HCT116 (cell line): ENCODE results near the gene HPF1.
"Not testable (repeated sequence)": the region's sequence is repeated elsewhere in the genome, so short reads cannot be mapped to it uniquely, and the experiment has no call there.

Experiments
- ATF3 ChIP-seq: IDR thresholded peaks from 2 replicates; pipeline ENCODE4 v1.6.1; 2012
- CTCF ChIP-seq, 3 experiments: fragments of 200-600 bp in 1 of 3; sonication (generic) in 1 of 3; IDR thresholded peaks in 2 of 3; conservative IDR thresholded peaks in 1 of 3; 2 replicates each; pipeline ENCODE4 v1.5.1; 2012 to 2017; ENCODE audit warnings: low read depth in 2 of 3, low read length in 2 of 3, antibody characterized with exemption in 1 of 3, borderline replicate concordance in 1 of 3, control low read depth in 1 of 3, mild to moderate bottlenecking in 1 of 3, mixed read lengths in 1 of 3, mixed run types in 1 of 3, moderate library complexity in 1 of 3; ENCODE audit not compliant: insufficient read depth in 1 of 3
- EZH2 ChIP-seq: fragments of 200-600 bp; sonication (generic); IDR thresholded peaks from 2 replicates; pipeline ENCODE4 v1.6.1; 2017; ENCODE audit warnings: antibody characterized with exemption, mixed run types
- EZH2phosphoT487 ChIP-seq: fragments of 200-600 bp; IDR thresholded peaks from 2 replicates; pipeline ENCODE4 v1.6.1; 2018; ENCODE audit warnings: antibody characterized with exemption, borderline replicate concordance
- POLR2A ChIP-seq: IDR thresholded peaks from 2 replicates; pipeline ENCODE4 v1.7.0; 2011; ENCODE audit warnings: borderline replicate concordance; ENCODE audit not compliant: insufficient read depth, insufficient read length; ENCODE audit errors: extremely low read depth
- POLR2AphosphoS5 ChIP-seq: IDR thresholded peaks from 2 replicates; pipeline ENCODE4 v1.6.1; 2011; ENCODE audit warnings: mild to moderate bottlenecking, low read depth, low read length, moderate library complexity
- REST ChIP-seq: IDR thresholded peaks from 2 replicates; pipeline ENCODE4 v1.6.1; 2012; ENCODE audit warnings: low read depth
- SP1 ChIP-seq: IDR thresholded peaks from 2 replicates; pipeline ENCODE4 v1.6.1; 2012; ENCODE audit warnings: low read depth
- ZFX ChIP-seq: fragments of 450-650 bp; IDR thresholded peaks from 2 replicates; pipeline ENCODE4 v1.6.1; 2017

GRCh38 chr4:169771556-169772080 is 13.9 kb upstream of the HPF1 start:
- TF ChIP-seq POLR2A; SP1; CTCF (IDR thresholded peaks at IDR 0.05 in 2 of 3, conservative IDR thresholded peaks at IDR 0.05 in 1 of 3; ENCODE audit: borderline replicate concordance in 1 of 3, insufficient read depth in 1 of 3, low read depth in 2 of 3, low read length in 2 of 3); ATF3; ZFX; EZH2; POLR2AphosphoS5; REST; EZH2phosphoT487: not testable (repeated sequence)
